Gastroesophageal sphincter (tissue), 4 donors: ENCODE results near the gene HSPA6. TPM values are rescaled to one million over a fixed set of nuclear protein-coding genes. Genes with fewer than 3 reads are reported as not detected.

Experiments
- ATAC-seq: fragments of 150-250 bp; one replicate; pipeline ENCODE4 v1.9.1; 2016; ENCODE audit warnings: mild to moderate bottlenecking, moderate library complexity
- H3K27ac ChIP-seq, 4 donors: fragments of 200-600 bp; sonication (generic) in 3 of 4; 1 replicate in 3 of 4; 2 replicates in 1 of 4; pipeline ENCODE4 v1.5.1; 2016 to 2019
- H3K27me3 ChIP-seq: fragments of 200-600 bp; sonication (generic); one replicate; pipeline ENCODE4 v1.5.1; 2019
- H3K36me3 ChIP-seq, 2 donors: fragments of 200-600 bp; sonication (generic); one replicate each; pipeline ENCODE4 v1.5.1; 2019; ENCODE audit warnings: control low read depth in 1 of 2
- H3K4me1 ChIP-seq, 3 donors: fragments of 200-600 bp; sonication (generic); 1 replicate in 2 of 3; 2 replicates in 1 of 3; pipeline ENCODE4 v1.5.1; 2016 to 2019; ENCODE audit warnings: control low read depth in 2 of 3
- H3K4me3 ChIP-seq, 2 donors: fragments of 200-600 bp; sonication (generic); one replicate each; pipeline ENCODE4 v1.5.1; 2019; ENCODE audit warnings: mild to moderate bottlenecking in 1 of 2, moderate library complexity in 1 of 2
- H3K9me3 ChIP-seq, 3 donors: fragments of 200-600 bp; sonication (generic); one replicate each; pipeline ENCODE4 v1.5.1; 2017 to 2019; ENCODE audit warnings: control low read depth in 2 of 3
- EP300 ChIP-seq: sonication (generic); formaldehyde crosslinking; IDR thresholded peaks from one replicate; pipeline ENCODE4 v1.6.1; 2017; ENCODE audit warnings: antibody characterized with exemption, mild to moderate bottlenecking
- POLR2A ChIP-seq, 2 donors: fragments of 450-650 bp; IDR thresholded peaks; one replicate each; pipeline ENCODE4 v1.6.1; 2017; ENCODE audit warnings: antibody characterized with exemption in 2 of 2, mild to moderate bottlenecking in 2 of 2, moderate library complexity in 1 of 2
- POLR2AphosphoS5 ChIP-seq: sonication (generic); formaldehyde crosslinking; IDR thresholded peaks from one replicate; pipeline ENCODE4 v1.6.1; 2017; ENCODE audit warnings: antibody characterized with exemption
- WGBS, 2 donors: methylation state at CpG; one replicate each; pipeline ENCODE4 v1.1.5; 2018; ENCODE audit warnings: low coverage in 1 of 2; 5-methylcytosine and 5-hydroxymethylcytosine counted together
- total RNA-seq, 4 donors: library from RNA; depleted of rRNA; stranded (reverse); fragments of >200 nt; gene quantifications; one replicate each; pipeline ENCODE4 v1.1.0, GENCODE V29; 2016
- TF ChIP-seq, protein P1 (sequence below), 4 experiments: fragments of 200-600 bp in 2 of 4; fragments of 450-650 bp in 2 of 4; sonication (generic) in 1 of 4; IDR thresholded peaks; one replicate each; pipeline ENCODE4 v1.5.1; 2017 to 2019; ENCODE audit warnings: antibody characterized with exemption in 4 of 4, mild to moderate bottlenecking in 2 of 4, moderate library complexity in 2 of 4

HSPA6 gene
- total RNA-seq, 4 donors from 2014 or later, result 1.2 to 6.6 (median 2.0) TPM

DNA sequence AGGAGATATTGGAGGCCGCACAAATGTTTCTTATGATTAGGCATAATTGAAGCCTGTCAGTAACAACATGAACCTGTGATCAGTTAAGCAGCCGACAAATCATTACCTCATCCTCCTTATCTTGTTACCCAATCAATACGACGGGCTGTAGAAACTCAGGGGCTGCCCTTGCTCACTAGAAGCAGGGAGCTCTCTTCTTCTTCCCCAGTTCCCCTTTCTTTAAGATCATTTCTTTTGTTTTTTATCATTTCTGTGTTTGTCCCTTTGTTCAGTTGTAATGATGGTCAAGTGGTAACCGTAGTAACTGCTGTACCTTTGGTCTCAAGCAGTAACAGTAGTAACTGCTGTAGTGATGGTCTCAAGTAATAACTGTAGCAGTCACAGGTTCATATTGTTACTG lies 32.9 kb upstream of the HSPA6 start:
- ATAC-seq, result no peak
- no peaks in the 10 kb centered on the region for H3K36me3 ChIP-seq
- H3K4me1 ChIP-seq, result peaks cover 0 to 11% (median 3%) of the 10 kb centered on the region in 3 donors
- 76 to 81% methylated on average over 5 of the region's 5 CpGs for WGBS, 2 donors
- H3K4me3 ChIP-seq, result no peak overlapping the region
- H3K27me3 ChIP-seq, result peaks cover 32% of the 10 kb centered on the region
- no peak overlapping the region for H3K27ac ChIP-seq
- TF ChIP-seq POLR2A (IDR thresholded peaks at IDR 0.05) (no peak), EP300 (no peak)
- H3K9me3 ChIP-seq, result no peaks in the 10 kb centered on the region

DNA sequence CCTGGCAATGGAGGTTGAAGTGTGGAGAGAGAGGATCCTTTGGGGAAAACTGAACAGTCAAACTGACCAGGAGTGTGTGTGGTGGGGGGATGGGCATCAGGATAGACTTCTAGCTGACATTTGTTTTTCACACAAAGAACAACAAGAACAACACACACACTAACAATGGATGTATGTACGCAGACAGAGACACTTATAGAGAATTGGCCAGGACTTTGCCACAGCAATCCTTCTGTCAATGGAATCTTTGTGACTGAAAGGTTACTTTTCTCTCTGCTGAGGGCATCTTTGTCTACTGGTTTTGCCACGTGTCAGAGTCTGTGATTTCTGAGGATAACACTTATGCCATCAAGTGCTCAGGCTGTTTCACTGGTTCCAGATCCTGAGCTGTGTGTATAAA lies 31.5 kb upstream of the HSPA6 start:
- Histone ChIP-seq H3K36me3 (no peaks in the 10 kb centered on the region), H3K9me3 (no peaks in the 10 kb centered on the region), H3K4me3 (no peak overlapping the region), H3K4me1 (no peaks in the 10 kb centered on the region), H3K27ac (no peak overlapping the region), H3K27me3 (peaks cover 32% of the 10 kb centered on the region)
- TF ChIP-seq, protein P1, sequence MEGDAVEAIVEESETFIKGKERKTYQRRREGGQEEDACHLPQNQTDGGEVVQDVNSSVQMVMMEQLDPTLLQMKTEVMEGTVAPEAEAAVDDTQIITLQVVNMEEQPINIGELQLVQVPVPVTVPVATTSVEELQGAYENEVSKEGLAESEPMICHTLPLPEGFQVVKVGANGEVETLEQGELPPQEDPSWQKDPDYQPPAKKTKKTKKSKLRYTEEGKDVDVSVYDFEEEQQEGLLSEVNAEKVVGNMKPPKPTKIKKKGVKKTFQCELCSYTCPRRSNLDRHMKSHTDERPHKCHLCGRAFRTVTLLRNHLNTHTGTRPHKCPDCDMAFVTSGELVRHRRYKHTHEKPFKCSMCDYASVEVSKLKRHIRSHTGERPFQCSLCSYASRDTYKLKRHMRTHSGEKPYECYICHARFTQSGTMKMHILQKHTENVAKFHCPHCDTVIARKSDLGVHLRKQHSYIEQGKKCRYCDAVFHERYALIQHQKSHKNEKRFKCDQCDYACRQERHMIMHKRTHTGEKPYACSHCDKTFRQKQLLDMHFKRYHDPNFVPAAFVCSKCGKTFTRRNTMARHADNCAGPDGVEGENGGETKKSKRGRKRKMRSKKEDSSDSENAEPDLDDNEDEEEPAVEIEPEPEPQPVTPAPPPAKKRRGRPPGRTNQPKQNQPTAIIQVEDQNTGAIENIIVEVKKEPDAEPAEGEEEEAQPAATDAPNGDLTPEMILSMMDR (IDR thresholded peaks at IDR 0.05), result no peak
- TF ChIP-seq POLR2A (IDR thresholded peaks at IDR 0.05), result no peak
- TF ChIP-seq POLR2AphosphoS5, result no peak
- no peak for TF ChIP-seq EP300
- no peak for ATAC-seq
- 33 to 56% methylated on average over 1 to 2 of the region's 2 CpGs for WGBS, 2 donors

DNA sequence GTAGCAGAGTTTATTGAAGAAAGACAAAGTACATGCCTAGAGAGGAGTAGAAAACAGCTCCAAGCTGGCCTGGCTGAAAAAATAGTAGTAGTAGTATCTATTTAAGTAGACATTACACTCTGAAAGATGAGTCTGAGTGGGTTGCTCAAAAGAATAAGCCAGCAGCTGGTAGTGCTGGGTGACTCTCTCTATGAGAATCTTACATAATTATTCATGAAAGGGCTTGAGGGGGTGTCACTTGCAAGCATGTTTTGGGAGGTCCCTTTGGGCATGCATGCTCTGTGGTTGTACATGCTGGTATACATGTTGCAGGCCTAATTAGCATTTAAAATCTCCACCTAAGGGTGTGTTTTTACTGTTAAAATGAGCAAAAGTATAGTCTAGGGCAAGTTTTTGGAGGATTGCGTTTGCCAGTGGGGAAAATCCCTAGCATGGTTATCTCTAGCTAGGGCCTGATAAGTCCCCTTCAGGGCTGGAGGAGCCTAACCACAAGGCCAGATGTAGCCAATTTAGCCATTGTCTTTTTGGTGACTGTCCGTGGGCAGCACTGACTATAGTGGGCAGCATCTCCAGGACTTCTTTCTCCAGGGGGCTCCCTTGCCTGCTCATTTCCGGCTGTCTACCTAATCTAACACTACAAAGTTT lies 30.1 kb upstream of the HSPA6 start:
- Histone ChIP-seq H3K4me1 (no peaks in the 10 kb centered on the region), H3K27ac (no peak overlapping the region), H3K27me3 (peaks cover 32% of the 10 kb centered on the region), H3K4me3 (no peak overlapping the region), H3K36me3 (no peaks in the 10 kb centered on the region), H3K9me3 (no peaks in the 10 kb centered on the region)
- 0 to 40% methylated on average over 1 to 2 of the region's 3 CpGs for WGBS, 2 donors
- ATAC-seq, result no peak
- no peak for TF ChIP-seq POLR2AphosphoS5
- no peak for TF ChIP-seq POLR2A (IDR thresholded peaks at IDR 0.05)
- no peak for TF ChIP-seq EP300
- TF ChIP-seq, protein P1 (IDR thresholded peaks at IDR 0.05), result no peak

DNA sequence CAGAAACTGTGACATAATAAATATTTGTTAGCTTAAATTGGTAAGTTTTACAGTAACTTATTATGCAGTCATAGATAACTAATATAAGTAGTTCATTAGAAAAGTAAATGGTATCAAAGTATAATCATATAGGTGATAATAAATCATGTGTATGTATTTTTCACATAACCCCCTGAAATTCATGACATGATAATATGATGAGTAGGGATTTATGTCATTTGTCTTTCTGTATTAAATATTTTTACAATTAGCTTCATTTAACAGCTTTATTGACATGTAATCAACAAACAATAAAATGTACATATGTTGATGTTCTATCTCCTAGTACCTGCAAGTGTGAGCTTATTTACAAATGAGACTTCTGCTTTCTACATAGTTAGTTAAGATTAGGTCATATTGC lies 28.9 kb upstream of the HSPA6 start:
- TF ChIP-seq, protein P1 (IDR thresholded peaks at IDR 0.05), result no peak
- TF ChIP-seq EP300 (no peak), POLR2AphosphoS5 (no peak), POLR2A (IDR thresholded peaks at IDR 0.05) (no peak)

DNA sequence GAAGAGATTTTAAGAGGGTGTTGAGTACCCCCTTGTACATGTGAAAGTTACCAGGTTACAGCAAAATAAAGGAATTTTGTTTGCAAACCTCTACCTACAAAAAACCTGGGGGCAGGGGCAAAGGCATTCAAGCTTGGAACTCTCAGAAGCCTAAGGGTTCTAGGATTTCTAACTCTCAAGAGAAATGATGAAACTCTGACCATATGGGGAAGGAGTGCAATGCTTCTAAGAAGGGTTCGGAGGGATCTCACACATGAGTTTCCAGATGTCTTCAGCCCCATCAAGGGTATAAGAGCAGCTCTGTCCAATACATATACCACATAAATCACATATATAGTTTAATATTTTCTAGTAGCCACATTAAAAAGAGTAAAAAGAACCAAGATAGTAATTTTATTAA lies 26.4 kb upstream of the HSPA6 start:
- Histone ChIP-seq H3K36me3 (no peaks in the 10 kb centered on the region), H3K4me1 (no peaks in the 10 kb centered on the region), H3K4me3 (no peak overlapping the region), H3K27me3 (peaks cover 29% of the 10 kb centered on the region), H3K27ac (no peak overlapping the region), H3K9me3 (no peaks in the 10 kb centered on the region)
- no peak for ATAC-seq
- 86 to 93% methylated on average over 1 of the region's 1 CpG for WGBS, 2 donors
- no peak for TF ChIP-seq EP300
- no peak for TF ChIP-seq POLR2A (IDR thresholded peaks at IDR 0.05)
- no peak for TF ChIP-seq POLR2AphosphoS5
- TF ChIP-seq, protein P1 (IDR thresholded peaks at IDR 0.05), result no peak

More for the DNA sequence above, 28.9 kb upstream of the HSPA6 start:
- no peak overlapping the region for H3K4me3 ChIP-seq
- no peak for ATAC-seq
- no peaks in the 10 kb centered on the region for H3K4me1 ChIP-seq
- H3K36me3 ChIP-seq, result no peaks in the 10 kb centered on the region
- no peaks in the 10 kb centered on the region for H3K9me3 ChIP-seq
- H3K27me3 ChIP-seq, result peaks cover 37% of the 10 kb centered on the region
- H3K27ac ChIP-seq, result no peak overlapping the region
